HG03378 (cell line): ENCODE measurements around the gene GPC3.

ENCODE experiments used
- ATAC-seq: cut with Tn5 transposase; IDR thresholded peaks from one replicate; pipeline ENCODE4 v1.9.1; 2021; ENCODE audit warnings: mild to moderate bottlenecking, moderate library complexity; ENCODE audit not compliant: unreplicated experiment

GPC3 gene

GRCh38 chrX:133706890-133707289, 278.5 kb downstream of the GPC3 start:
- no peak for ATAC-seq

- no peak for ATAC-seq
These were observed 283.2 kb downstream of the GPC3 start for GRCh38 chrX:133702230-133702629.

- no peak for ATAC-seq
These were observed 286.2 kb downstream of the GPC3 start for GRCh38 chrX:133699023-133699728.

GRCh38 chrX:133698298-133698697, 287.1 kb downstream of the GPC3 start:
- ATAC-seq: no peak

- ATAC-seq: no peak
These were observed 287.7 kb downstream of the GPC3 start for GRCh38 chrX:133697656-133698055.

- no peak for ATAC-seq
These were observed 295.3 kb downstream of the GPC3 start for GRCh38 chrX:133689997-133690599.

GRCh38 chrX:133685822-133686221, 299.6 kb downstream of the GPC3 start:
- no peak for ATAC-seq

GRCh38 chrX:133681897-133682296, 303.5 kb downstream of the GPC3 start:
- no peak for ATAC-seq

GRCh38 chrX:133681421-133681820, 304.0 kb downstream of the GPC3 start:
- ATAC-seq: no peak

GRCh38 chrX:133677123-133678063, 308.0 kb downstream of the GPC3 start:
- ATAC-seq: no peak

GRCh38 chrX:133676344-133677122, 308.9 kb downstream of the GPC3 start:
- ATAC-seq: no peak

GRCh38 chrX:133674726-133675470, 310.5 kb downstream of the GPC3 start:
- ATAC-seq: no peak

GRCh38 chrX:133670383-133670782, 315.0 kb downstream of the GPC3 start:
- ATAC-seq: no peak

- ATAC-seq: no peak
These were observed 316.2 kb downstream of the GPC3 start for GRCh38 chrX:133669214-133669613.

- no peak for ATAC-seq
These were observed 317.0 kb downstream of the GPC3 start for GRCh38 chrX:133668225-133668931.

- no peak for ATAC-seq
These were observed 319.1 kb downstream of the GPC3 start for GRCh38 chrX:133666256-133666655.

GRCh38 chrX:133661962-133662839, 323.2 kb downstream of the GPC3 start:
- no peak for ATAC-seq

- no peak for ATAC-seq
These were observed 325.1 kb downstream of the GPC3 start for GRCh38 chrX:133660281-133660680.
